Measurements from ENCODE around the gene MDM2.
"Not testable (repeated sequence)": the region's sequence is repeated elsewhere in the genome, so short reads cannot be mapped to it uniquely, and the experiment has no call there.

Gene MDM2

DNA sequence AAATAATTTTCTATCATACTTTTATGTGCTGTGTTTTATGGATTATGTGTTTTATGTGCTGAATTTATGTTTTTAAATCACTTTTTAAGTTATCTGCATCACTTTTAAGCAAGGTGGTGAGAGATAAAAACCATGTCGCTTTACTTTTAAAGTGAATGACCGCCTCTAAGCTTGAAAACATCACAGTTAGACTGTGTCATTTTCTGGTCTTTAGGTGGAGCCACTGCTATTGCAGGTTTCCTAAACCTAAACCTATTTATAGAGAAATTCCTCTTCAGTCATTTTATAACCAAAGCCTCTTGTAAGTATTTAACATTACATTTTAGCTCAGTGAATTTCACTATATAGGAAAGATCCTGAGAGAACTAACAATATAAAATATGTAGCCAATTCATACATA lies 21.0 kb upstream of the MDM2 start:
- no peak for DNase-seq

DNA sequence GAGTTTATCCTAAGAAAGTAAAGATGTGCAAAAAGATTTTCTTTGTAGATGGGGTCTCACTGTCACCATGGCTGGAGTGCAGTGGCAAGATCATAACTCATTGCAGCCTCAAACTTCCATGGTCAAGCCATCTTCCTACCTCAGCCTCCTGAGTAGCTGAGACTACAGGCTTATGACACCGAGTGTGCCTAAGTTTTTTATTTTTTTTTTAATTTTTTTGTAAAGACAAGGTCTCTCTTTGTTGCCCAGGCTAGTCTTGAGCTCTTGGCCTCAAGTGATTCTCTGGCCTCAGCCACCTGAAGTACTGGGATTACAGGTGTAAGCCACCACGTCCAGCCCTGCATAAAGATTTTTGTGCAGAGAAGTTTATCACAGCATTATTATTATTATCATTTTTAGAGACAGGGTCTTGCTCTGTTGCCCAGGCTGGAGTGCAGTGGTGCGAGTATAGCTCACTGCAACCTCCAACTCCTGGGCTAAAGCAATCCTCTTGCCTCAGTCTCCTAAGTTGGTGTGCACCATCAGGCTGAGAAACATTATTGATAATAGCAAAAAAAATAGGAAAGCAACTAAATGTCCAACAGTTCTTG lies 19.3 kb upstream of the MDM2 start:
- DNase-seq = no peak

DNA sequence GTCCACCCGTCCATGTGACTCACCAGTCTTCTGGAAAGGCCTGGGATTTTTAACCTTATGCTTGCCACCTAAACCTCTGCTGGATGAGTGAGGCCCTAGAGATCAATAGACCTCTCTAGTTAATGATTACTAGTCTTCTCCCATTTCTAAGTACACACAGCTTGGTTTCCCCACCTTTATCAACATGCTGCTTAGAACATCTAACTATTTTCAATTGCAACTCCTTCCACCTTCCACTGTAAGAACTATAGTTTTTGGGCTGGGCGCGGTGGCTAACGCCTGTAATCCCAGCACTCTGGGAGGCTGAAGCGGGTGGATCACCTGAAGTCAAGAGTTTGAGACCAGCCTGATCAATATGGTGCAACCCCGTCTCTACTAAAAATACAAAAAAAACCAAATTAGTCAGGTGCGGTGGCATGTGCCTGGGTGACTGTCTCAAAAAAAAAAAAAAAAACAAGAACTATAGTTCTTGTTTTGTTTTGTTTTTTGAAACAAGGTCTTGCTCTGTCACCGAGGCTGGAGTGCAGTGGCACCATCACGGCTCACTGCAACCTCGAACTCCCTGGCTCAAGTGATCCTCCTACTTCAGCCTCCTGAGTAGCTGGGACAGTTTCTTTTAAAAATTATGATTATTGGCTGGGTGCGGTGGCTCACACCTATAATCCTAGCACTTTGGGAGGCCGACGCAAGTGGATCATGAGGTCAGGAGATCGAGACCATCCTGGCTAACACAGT lies 18.7 kb upstream of the MDM2 start:
- DNase-seq = no peak

DNA sequence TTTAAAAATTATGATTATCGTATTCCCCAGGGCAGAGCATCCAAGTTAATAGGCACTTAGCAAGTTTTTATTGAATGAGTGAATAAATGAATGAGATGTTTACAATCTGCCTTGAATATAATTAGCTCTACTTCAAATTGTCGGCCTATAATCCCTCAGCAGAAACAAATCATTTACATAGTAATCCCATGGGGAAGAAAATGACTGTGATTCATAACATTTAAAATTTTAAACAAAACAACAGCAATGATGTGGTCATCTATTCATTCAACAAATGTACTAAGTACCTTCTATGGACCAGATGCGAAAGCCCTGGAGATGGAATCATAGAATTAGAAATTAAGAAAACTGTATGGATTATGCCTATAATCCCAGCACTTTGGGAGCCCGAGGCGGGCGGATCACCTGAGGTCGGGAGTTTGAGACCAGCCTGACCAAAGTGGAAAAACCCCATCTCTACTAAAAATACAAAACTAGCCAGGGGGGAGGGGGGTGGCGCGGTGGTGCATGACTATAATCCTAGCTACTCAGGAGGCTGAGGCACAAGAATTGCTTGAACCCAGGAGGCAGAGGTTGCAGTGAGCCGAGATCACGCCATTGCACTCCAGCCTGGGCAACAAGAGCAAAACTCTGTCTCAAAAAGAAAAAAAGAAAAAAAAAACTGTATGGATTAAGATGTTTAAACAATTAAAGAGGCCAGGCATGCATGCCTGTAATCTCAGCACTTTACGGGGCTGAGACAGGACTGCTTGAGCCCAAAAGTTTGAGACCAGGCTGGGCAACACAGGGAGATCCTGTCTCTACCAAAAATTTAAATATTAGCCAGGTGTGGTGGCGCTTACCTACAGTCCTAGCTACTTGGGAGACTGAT lies 17.7 kb upstream of the MDM2 start:
- DNase-seq = no peak

DNA sequence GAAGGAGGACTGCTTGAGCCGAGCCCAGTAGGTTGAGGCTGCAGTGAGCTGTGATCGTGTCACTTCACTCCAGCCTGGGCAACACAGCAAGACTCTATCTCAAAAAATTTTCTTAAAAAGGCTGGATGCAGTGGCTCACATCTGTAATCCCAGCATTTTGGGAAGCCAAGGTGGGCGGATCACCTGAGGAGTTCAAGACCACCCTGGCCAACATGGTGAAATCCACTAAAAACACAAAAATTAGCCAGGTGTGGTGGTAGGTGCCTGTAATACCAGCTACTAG lies 17.1 kb upstream of the MDM2 start:
- no peak for DNase-seq

DNA sequence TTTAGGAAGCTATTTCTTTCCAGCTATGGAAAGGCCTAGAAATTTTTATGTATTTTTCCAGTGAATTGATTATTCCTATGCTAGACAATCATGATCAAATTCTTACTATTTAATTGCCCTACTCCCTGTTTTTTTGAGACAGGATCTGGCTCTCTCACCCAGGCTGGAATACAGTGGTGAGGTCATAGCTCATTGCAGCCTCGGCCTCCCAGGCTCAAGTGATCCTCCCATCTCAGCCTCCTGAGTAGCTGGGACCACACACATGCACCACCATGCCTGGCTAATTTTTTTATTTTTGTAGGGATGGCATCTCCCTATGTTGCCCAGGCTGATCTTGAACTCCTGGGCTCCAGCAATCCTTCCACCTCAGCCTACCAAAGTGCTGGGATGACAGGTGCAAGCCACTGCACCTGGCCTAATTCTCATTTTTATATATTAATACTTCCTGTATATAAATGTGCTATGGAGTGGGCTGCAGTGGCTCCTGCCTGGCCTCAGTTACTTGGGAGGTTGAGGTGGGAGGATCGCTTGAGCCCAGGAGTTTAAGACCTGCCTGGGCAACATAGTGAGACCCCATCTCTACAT lies 16.0 kb upstream of the MDM2 start:
- DNase-seq = no peak

DNA sequence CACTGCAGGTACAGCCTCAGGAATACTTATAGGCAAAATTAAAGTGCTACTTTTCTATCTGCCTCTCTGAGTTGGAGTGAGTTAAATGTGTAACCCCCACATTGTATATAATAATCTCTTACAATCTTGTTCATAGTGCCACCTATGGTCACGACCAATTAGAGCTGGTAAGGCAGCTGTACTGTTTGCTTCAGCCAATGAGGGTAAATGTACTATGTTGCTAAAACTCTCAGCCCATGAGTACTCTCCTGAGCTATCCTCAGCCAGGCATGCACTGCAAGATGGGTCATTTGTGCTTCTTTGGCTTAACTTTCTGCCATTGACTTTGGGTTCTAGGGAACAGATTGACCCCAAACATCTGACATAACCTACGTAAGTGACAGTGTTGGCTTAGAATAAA lies 15.0 kb upstream of the MDM2 start:
- no peak for DNase-seq

DNA sequence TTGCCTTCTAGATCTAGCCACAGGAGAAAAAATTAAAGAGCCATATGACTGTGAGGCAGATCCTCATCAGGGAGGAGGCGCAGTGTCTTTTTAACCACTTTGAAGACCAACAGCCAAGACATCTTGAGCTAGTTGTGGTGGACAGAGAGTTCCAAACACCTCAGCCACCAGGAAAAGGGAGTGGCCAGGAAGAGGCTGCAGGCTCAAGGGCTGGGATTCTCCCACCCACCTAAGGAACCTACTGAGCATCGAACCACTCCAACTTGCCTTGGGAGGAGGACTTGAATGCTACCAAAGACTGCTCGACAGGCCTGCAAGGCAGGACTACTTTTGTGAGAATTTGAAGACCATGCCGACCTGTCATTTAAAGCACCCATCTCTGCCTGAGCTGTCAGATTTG lies 14.5 kb upstream of the MDM2 start:
- no peak for DNase-seq

DNA sequence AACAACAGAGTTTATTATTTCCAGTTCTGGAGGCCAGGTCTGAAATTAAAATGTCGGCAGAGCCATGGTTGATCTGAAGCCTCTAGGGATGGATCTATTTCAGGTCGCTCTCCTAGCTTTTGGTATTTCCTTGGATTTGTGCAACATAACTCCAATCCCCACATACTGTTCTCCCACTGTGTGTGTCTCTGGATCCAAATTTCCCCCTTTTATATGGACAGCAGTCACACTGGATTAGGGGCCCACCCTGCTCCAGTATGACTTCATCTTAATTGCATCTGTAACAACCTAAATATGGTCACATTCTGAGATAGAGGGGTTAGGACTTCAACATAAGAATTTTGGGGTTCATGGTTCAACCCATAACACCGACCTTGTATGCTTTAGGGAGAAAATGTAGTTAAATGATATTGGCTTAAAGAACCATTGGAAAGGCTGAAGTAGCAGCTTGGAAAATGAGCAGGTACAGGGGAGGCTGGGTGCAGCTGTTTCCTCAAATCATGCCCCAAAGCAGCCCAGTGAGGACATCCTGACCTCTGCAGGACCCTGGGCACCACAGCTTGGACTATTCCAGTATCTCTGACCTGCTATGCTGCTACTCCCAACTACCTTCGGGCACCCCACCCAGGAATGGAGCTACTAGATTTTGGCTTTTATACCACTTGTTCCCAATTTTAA lies 13.9 kb upstream of the MDM2 start:
- no peak for DNase-seq

DNA sequence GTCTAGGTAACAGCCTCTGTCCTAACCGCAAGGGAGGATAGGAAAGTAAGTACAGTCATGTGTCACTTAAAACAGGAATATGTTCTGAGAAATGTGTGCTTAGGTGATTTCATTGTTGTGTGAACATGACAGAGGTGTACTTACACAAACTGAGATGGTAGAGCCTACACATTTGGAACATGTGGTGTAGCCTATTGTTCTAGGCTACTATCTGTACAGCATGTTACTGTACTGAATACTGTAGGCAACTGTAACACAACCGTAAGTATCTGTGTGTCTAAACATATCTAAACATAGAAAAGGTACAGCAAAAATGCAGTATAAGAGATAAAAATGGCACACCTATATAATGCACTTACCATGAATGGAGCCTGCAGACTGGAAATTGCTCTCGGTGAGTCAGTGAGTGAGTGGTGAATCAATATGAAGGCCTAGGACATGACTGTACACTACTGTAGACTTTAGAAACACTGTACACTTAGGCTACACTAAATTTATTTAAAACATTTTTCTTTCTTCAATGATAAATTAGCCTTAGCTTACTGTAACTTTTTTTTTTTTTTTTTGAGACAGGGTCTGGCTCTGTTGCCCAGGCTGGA lies 13.2 kb upstream of the MDM2 start:
- no peak for DNase-seq

DNA sequence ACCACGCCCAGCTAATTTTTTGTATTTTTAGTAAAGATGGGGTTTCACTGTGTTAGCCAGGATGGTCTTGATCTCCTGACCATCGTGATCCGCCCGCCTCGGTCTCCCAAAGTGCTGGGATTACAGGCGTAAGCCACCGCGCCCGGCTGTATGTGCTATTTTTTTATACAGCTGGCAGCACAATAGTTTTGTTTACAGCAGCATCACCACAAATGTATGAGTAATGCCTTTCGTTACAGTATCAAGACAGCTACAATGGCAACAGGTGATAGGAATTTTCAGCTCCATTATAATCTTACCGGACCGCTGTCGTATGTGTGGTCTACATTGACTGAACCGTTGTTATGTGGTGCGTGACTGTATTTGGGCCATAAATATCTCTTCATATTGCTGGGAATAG lies 11.6 kb upstream of the MDM2 start:
- DNase-seq = no peak

DNA sequence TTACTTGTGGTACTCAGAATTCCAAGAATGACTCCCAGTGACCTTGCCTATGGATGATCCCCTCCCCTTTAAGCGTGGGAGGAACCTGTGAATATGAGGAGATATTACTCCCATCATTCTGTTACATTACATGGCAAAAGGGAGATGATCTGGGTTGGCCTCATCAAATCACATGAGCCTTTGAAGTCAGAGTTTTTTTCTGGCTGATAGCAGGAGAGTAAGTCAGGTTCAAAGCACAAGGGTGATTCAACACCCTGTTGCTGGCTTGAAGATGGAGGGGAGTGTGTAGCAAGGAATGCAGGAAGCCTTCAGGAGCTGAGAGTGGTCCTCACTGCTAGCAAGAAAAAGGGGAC lies 9.1 kb upstream of the MDM2 start:
- DNase-seq = no peak

DNA sequence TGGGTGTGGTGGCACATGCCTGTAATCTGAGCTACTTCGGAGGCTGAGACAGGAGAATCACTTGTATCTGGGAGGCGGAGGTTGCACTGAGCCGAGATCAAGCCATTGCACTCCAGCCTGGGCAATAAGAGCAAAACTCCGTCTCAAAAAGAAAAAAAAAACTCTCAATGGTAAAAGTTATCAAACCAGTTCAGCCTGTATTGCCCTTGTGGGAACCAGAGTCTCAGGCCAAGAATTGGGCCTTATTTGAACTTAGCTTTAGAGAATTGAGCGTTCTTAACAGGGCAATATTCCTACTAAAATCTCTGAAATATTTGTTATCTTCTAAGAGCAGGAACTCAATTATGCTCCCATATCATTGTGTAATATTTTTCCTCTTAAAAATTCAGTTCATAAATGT lies 7.7 kb upstream of the MDM2 start:
- no peak for DNase-seq

DNA sequence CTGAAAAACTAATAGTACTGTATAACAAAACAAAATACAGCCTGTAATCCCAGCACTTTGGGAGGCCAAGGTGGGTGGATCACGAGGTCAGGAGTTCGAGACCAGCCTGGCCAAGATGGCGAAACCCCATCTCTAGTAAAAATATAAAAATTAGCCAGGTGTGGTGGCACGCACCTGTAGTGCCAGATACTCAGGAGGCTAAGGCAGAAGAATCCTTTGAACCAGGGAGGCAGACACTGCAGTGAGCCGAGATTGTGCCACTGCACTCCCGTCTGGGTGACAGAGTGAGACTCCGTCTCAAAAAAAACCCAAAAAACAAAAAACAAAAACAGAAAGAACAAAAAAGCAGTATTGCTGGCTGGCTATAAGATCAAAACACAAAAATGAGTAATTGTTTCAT lies 6.9 kb upstream of the MDM2 start:
- DNase-seq = not testable (repeated sequence)

DNA sequence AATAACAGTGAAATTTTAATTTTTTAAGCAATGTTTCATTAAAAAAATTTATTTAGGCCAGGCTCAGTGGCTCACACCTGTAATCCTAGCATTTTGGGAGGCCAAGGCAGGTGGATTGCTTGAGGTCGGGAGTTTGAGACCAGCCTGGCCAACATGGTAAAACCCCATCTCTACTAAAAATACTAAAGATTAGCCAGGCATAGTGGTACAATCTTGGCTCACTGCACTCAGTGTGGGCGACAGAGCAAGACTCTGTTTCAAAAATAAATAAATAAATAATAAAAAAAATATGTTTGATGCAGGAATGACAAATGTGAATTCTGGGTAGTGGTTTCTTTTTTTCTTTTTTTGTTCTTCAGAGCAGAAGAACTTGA lies 5.6 kb upstream of the MDM2 start:
- not testable (repeated sequence) for DNase-seq

DNA sequence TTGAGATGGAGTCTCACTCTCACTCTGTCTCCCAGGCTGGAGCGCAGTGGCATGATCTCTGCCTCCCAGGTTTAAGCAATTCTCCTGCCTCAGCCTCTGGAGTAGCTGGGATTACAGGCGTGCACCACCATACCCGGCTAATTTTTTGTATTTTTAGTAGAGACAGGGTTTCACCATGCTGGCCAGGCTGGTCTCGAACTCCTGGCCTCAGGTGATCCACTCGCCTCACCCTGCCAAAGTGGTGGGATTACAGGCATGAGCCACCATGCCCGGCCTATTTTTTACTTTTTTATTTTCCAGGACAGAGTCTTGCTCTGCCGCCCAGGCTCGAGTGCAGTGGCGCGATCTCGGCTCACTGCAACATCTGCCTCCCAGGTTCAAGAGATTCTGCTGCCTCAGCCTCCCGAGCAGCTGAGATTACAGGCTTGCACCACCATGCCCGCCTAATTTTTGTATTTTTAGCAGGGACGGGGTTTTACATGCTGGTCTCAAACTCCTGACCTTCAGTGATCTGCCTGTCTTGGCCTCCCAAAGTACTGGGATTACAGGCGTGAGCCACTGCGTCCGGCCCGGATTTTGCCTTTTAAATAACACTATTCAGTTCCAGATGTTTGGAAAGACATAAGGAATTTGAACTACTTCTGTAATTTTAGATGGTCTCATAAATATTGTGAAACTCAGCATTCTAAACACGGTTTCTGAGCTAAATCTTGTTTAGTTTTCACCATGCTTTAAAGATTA lies 4.9 kb upstream of the MDM2 start:
- not testable (repeated sequence) for DNase-seq

DNA sequence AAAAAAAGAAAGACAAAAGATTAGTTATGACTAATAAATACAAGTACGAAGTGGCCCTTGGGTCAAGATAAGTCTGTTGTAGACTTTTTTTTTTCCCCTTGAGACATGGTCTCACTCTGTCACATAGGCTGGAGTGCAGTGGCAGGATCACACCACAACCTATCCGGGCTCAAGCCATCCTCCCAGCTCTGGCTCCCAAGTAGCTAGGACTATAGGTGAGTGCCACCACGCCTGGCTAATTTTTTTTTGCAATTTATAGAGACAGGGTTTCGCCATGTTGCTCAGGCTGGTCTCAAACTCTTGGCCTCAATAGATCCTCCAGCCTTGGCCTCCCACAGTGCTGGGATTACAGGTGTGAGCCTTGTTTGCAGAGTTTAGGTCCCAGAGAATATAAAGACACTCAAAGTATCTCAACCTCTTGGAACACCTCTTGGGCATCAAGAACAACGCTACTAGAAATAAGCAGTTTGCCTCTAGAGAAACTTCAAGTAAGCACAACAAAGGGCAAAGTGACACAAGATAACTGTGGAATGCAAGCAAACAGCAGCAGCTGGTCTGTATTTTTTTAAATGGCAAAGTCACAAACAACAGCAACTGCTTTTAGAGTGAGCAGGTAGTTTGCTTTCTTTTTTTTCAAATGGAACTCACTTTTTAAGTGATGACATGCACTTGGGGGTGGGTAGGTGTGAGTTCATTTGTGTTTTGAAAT lies 3.9 kb upstream of the MDM2 start:
- no peak for DNase-seq

DNA sequence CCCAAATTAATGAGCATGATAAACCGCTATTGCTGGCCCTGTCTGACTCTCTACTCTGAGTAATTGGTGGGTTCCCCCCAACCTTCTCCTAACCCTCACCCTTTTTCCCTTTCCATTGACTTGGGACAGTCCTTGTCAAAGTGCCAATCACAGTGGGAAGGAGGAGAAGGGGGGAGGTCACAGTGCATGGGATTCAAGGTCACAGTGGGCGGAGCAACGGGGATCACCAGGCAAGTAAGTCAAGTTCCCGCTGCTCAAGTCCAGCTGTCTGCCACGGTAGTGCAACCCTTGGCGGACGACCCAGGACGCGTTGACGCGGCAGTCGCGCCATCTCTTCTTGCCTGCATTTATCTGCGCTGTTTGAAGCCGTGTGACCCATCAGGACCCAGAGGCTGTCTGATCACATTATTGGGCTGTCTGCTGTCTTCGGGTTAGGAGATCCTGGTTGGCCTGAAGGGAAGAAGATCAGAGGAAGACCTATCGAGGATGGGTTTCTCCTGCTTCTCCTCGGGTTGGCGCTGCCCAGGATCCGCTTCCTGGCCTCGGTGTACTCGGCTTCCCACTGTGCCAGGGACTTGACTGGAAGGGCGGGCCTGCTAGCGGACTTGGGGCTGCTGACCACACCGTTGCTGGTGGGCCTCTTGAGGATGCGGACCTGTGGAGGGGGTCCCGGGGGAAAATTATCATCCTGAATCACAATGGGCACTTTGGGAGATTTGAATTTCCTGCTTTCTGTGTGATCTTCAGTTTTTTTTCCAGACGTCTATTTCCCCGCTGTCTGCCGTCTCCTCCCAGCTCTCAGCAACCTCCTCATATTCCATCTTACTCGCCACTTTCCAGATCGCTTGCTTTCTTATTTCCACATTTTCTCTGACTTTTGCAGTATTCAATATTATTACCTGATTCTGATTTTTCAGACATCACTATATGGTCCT lies 3.1 kb upstream of the MDM2 start:
- DNase-seq = no peak

DNA sequence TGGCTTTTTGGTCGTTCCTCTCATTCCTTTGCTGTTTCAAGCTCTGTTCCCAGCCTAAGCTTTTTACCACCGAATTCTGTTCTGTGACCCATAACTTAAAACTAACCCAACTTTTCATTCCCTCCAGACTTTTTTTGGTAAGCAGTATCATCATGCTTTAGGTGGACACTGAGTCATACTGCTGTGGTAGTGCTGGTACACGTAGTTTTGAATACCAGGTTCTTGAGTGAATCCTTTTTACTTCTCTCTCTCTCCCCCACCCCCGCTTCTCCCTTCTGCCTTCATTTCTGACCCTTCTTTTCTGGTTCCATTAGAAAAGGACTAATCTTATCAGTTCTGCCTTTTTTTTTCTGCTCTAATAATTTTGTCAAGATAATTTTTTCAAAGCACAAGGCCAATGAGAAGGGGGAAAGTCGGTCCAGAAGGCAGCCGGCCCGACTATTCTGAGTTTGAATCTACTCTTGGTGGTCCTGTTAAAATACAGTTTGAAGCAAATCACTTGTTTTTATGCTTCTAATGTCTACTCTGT lies 2.3 kb upstream of the MDM2 start:
- no peak for DNase-seq

Data from NCI-H1694 treated with DMSO at 0.1 percent for 48 hours (cell line).